Right lobe of liver (tissue), 6 donors: ENCODE results near the gene CD244. TPM values are rescaled to one million over a fixed set of nuclear protein-coding genes. Genes with fewer than 3 reads are reported as not detected.
A peak's percentile ranks its signal among the peaks of the same experiment; 100 is the strongest.

Experiments used
- ATAC-seq, 4 donors: fragments of 200-7000 bp; cut with Tn5 transposase; one replicate each; pipeline ENCODE4 v1.9.1; 2020; ENCODE audit warnings: mild to moderate bottlenecking in 4 of 4, moderate library complexity in 4 of 4
- DNase-seq, 3 donors: peaks; one replicate each; pipeline ENCODE4 v3.0.0-alpha.2; 2020
- H3K27ac ChIP-seq, 3 donors: fragments of 200-600 bp; one replicate each; pipeline ENCODE4 v1.8.0; 2022
- H3K27me3 ChIP-seq, 2 donors: fragments of 200-600 bp; one replicate each; pipeline ENCODE4 v1.8.0; 2022
- H3K36me3 ChIP-seq, 4 donors: fragments of 200-600 bp; sonication (generic) in 1 of 4; one replicate each; pipeline versions ENCODE4 v1.5.1 to v1.8.0; 2017 to 2022; ENCODE audit warnings: control low read depth in 1 of 4
- H3K4me1 ChIP-seq, 4 donors: fragments of 200-600 bp; sonication (generic) in 1 of 4; one replicate each; pipeline versions ENCODE4 v1.5.1 to v1.8.0; 2017 to 2022; ENCODE audit warnings: control low read depth in 1 of 4
- H3K4me3 ChIP-seq, 3 donors: fragments of 200-600 bp; one replicate each; pipeline ENCODE4 v1.8.0; 2022
- H3K9me3 ChIP-seq, 4 donors: fragments of 200-600 bp; sonication (generic) in 1 of 4; one replicate each; pipeline versions ENCODE4 v1.5.1 to v1.8.0; 2017 to 2022; ENCODE audit warnings: control low read depth in 1 of 4
- POLR2A ChIP-seq: fragments of 450-650 bp; IDR thresholded peaks from one replicate; pipeline ENCODE4 v1.6.1; 2017; ENCODE audit warnings: antibody characterized with exemption, mild to moderate bottlenecking
- WGBS: methylation state at CpG from one replicate; pipeline ENCODE4 v1.1.6; 2018; ENCODE audit warnings: low coverage, low lambda C conversion rate; ENCODE audit not compliant: insufficient coverage; ENCODE audit errors: missing lambda C conversion rate; 5-methylcytosine and 5-hydroxymethylcytosine counted together
- intact Hi-C, 2 donors: fragments of 100-400 bp; cut with DNase I; formaldehyde crosslinking; loops; one replicate each; pipeline versions ENCODE4 v1.11.2 to v1.14.1; 2022
- total RNA-seq, 6 experiments: library from RNA; depleted of rRNA in 2 of 6; stranded (reverse); fragments of >200 nt in 2 of 6; fragmentation: NEBNext Ultra II Directional in 3 of 6; extraction: Animal tissue kit (Norgen Biotek cat#: 25700) in 3 of 6; gene quantifications; one replicate each; pipeline versions ENCODE4 v1.1.0 to v1.2.4, GENCODE V29; 2016 to 2023
- TF ChIP-seq, protein P1 (sequence below), 4 donors: fragments of 200-600 bp in 3 of 4; fragments of 450-650 bp in 1 of 4; IDR thresholded peaks; one replicate each; pipeline versions ENCODE4 v1.5.1 to v1.8.0; 2016 to 2022; ENCODE audit warnings: antibody characterized with exemption in 4 of 4, mild to moderate bottlenecking in 2 of 4
- donor health status: DM: no; HTN: yes; CAD: no.
- donor health status: DM: no; HTN: no; CAD: no.
- donor health status: DM: no; HTN: no; CAD: no.
- donor health status: DM: no; HTN: yes; CAD: no.
- donor health status: DM: no; HTN: yes; CAD: no.

Gene CD244
- total RNA-seq, 6 experiments from 2014 or later, result 0.88 to 2.0 (median 1.2) TPM

DNA sequence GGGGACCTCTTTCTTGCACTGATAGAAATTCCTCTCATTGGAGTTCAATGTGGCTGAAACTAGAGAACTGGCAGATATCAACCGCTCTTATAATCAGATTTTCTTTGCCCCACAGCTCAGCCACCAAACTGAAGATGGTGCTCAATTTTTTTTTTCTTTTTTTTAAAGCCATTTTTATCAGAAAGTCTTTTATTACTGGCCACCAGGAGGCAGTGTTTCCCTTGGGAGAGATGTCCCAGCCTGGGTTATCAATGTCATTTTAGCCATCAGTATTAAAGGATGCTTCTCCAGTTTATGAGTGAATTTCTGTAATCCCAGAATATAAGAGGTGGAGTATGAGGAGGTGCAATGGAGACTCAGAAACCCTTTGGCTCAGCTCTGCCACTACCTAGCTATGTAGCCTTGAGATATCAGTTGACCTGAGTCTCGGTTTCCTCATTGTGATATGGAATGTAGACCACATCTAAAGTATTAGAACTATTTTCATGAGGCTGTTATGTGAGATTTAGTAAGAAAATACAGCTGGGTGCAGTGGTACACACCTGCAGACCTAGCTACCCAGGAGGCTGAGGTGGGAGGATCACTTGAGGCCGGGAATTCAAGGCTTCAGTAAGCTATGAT is 27.6 kb downstream of the CD244 start:
- Histone ChIP-seq H3K27ac (no peak overlapping the region), H3K27me3 (no peaks in the 10 kb centered on the region), H3K36me3 (no peaks in the 10 kb centered on the region), H3K4me3 (no peak overlapping the region), H3K4me1 (no peaks in the 10 kb centered on the region), H3K9me3 (no peaks in the 10 kb centered on the region)
- ATAC-seq, result peak; percentile 32 to 62 (median 45)
- TF ChIP-seq POLR2A, result no peak
- TF ChIP-seq, protein P1, sequence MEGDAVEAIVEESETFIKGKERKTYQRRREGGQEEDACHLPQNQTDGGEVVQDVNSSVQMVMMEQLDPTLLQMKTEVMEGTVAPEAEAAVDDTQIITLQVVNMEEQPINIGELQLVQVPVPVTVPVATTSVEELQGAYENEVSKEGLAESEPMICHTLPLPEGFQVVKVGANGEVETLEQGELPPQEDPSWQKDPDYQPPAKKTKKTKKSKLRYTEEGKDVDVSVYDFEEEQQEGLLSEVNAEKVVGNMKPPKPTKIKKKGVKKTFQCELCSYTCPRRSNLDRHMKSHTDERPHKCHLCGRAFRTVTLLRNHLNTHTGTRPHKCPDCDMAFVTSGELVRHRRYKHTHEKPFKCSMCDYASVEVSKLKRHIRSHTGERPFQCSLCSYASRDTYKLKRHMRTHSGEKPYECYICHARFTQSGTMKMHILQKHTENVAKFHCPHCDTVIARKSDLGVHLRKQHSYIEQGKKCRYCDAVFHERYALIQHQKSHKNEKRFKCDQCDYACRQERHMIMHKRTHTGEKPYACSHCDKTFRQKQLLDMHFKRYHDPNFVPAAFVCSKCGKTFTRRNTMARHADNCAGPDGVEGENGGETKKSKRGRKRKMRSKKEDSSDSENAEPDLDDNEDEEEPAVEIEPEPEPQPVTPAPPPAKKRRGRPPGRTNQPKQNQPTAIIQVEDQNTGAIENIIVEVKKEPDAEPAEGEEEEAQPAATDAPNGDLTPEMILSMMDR (IDR thresholded peaks at IDR 0.05), result peak; percentile 60 to 79 (median 68)
- WGBS, result 71% methylated on average over 3 of the region's 3 CpGs
- intact Hi-C loops, result loop anchor here (5.0 to 10.0 kb wide), 4 partner anchors 108 to 240 kb away; partner anchors contain the start of gene ITLN2 (in 1 of the 2)
- no peak for DNase-seq

DNA sequence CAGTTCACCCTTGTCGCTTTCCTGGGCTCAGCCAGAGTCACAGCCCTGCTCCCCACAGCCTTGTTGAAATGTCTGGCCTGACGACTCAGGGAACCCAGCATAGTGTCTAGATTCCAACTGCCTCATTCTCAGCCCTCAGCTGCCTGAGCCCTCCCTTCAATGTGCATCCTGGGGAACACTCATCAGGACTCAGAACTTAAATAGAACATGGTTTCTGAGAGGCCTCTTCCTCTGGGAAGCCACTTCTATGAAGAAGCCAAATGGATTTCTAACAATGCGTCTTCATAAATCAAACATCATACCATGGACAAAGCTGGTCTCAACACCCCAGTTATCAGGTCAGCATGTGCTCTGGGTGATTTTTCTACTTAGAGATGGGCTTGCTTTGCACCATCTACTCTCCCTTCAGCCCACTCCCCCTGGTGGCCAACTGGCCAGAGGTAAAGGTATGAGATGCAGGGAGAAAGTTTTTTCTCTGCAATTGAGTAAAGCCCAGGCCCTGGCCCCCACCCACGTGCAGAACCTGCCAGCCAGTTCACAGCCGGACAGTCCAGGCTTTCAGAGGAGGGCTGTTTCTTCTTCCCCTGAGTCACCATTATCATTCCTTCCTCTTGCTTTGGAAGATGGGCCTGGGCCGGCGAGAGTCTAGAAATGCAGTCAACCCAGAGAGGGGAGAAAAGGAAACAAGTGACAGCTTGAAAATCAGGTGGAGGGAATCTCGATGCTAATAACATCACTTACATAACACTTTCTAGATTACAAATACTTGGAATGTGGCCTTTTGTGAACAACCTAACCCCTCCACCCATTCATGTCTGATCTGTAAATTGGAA is 32.1 kb downstream of the CD244 start:
- Histone ChIP-seq H3K9me3 (no peaks in the 10 kb centered on the region), H3K4me3 (no peak overlapping the region), H3K27me3 (no peaks in the 10 kb centered on the region), H3K36me3 (no peaks in the 10 kb centered on the region), H3K27ac (no peak overlapping the region), H3K4me1 (no peaks in the 10 kb centered on the region)
- intact Hi-C loops, result loop anchor here (5.0 to 10.0 kb wide), 4 partner anchors 103 to 244 kb away; partner anchors contain the start of gene ITLN2 (in 1 of the 2)
- TF ChIP-seq POLR2A, result no peak
- TF ChIP-seq, protein P1 (IDR thresholded peaks at IDR 0.05), result peak; percentile 58 to 64 (median 62)
- peak; percentile 70 to 85 (median 72) for ATAC-seq
- 44% methylated on average over 6 of the region's 8 CpGs for WGBS
- peak; percentile 70 to 85 (median 73) for DNase-seq

DNA sequence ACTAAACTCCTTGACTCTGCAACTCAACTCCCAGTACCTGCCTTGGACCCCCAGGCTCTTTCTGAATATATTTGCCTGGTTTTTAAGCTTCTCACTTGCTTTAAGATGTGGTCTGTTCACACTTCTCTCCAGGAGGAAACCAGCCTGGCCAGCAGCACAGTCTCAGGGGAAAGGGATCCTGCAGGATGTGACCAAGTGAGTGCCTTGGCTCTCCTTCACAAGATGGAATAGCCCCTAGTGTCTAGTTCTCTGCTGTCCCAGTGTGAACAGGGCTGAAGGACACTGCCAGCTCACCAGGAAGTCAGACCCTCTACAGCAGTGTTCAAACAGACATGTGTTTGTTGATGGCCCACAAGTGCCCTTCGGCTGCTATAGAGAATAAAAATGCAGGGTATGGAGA is 32.9 kb downstream of the CD244 start:
- Histone ChIP-seq H3K9me3 (no peaks in the 10 kb centered on the region), H3K27ac (no peak overlapping the region), H3K4me1 (no peaks in the 10 kb centered on the region), H3K36me3 (no peaks in the 10 kb centered on the region), H3K4me3 (no peak overlapping the region), H3K27me3 (no peaks in the 10 kb centered on the region)
- 63% methylated on average over 1 of the region's 1 CpG for WGBS
- DNase-seq (no peak), ATAC-seq (no peak)
- intact Hi-C loops, result loop anchor here (5.0 to 10.0 kb wide), 5 partner anchors 102 to 245 kb away; partner anchors contain the start of genes CD48 (in 1 of the 2) and ITLN2 (in 1 of the 2)
- TF ChIP-seq POLR2A, result no peak
- TF ChIP-seq, protein P1 (IDR thresholded peaks at IDR 0.05), result no peak

DNA sequence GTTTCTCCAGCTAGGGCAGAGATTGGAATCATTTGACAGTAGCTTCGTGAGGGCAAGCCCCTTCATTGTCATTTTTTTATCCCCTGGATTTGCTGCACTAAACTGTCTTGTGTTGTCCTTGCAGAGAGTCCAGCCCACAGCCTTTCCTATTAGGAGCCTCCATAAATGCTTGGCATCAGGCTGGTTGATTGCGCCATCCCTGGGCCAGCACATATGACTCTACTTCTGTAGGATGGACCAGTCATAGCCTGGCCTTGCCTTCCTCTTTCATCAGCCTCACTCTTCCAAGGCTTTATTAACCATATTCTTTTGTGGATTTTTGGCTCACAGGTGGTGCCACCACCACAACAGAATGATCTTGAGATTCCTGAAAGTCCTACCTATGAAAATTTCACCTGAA is 35.3 kb downstream of the CD244 start:
- intact Hi-C loops, result loop anchor here in 1 of 2 donors (10.0 kb wide), 1 partner anchor 113 kb away; the partner anchor contains the start of gene CD48
- 93% methylated on average over 2 of the region's 2 CpGs for WGBS
- peak in 2 of 4 donors; percentile 35 to 39 for ATAC-seq
- no peaks in the 10 kb centered on the region for H3K27me3 ChIP-seq
- DNase-seq, result no peak
- H3K4me3 ChIP-seq, result no peak overlapping the region
- H3K27ac ChIP-seq, result no peak overlapping the region
- TF ChIP-seq POLR2A, result no peak
- TF ChIP-seq, protein P1 (IDR thresholded peaks at IDR 0.05), result no peak
- H3K36me3 ChIP-seq, result no peaks in the 10 kb centered on the region
- H3K9me3 ChIP-seq, result no peaks in the 10 kb centered on the region
- H3K4me1 ChIP-seq, result no peaks in the 10 kb centered on the region
